NCI-H526 treated with DMSO at 0.1 percent for 48 hours (cell line): ENCODE data around the gene ALDH1A3.
"Not testable (repeated sequence)": the region's sequence is repeated elsewhere in the genome, so short reads cannot be mapped to it uniquely, and the experiment has no call there.

Experiments used
- DNase-seq: peaks from one replicate; lab custom pipeline; 2025; lab: John Stamatoyannopoulos, UW

ALDH1A3 gene

GRCh38 chr15:100879464-100880138 lies at the start of gene ALDH1A3:
Gene ALDH1A3, plus strand, starts transcription at chr15:100879831. Its CDS starts 77 bp downstream, at chr15:100879908.
- no peak for DNase-seq

GRCh38 chr15:100831467-100831866 lies 48.2 kb upstream of the ALDH1A3 start:
- DNase-seq: no peak

GRCh38 chr15:100832149-100832942 lies 47.3 kb upstream of the ALDH1A3 start:
- DNase-seq: no peak

- no peak for DNase-seq
These were observed 45.9 kb upstream of the ALDH1A3 start for GRCh38 chr15:100833417-100834389.

- no peak for DNase-seq
These were observed 44.9 kb upstream of the ALDH1A3 start for GRCh38 chr15:100834731-100835130.

- DNase-seq: no peak
These were observed 44.0 kb upstream of the ALDH1A3 start for GRCh38 chr15:100835636-100836035.

- DNase-seq: no peak
These were observed 43.1 kb upstream of the ALDH1A3 start for GRCh38 chr15:100836501-100836900.

GRCh38 chr15:100841426-100841825 lies 38.2 kb upstream of the ALDH1A3 start:
- no peak for DNase-seq

- no peak for DNase-seq
These were observed 36.6 kb upstream of the ALDH1A3 start for GRCh38 chr15:100842756-100843730.

GRCh38 chr15:100844167-100844566 lies 35.5 kb upstream of the ALDH1A3 start:
- no peak for DNase-seq

GRCh38 chr15:100844778-100845177 lies 34.9 kb upstream of the ALDH1A3 start:
- no peak for DNase-seq

GRCh38 chr15:100847194-100847593 lies 32.4 kb upstream of the ALDH1A3 start:
- DNase-seq: no peak

- peak; percentile 14 for DNase-seq
These were observed 30.4 kb upstream of the ALDH1A3 start for GRCh38 chr15:100849021-100849854.

- no peak for DNase-seq
These were observed 29.8 kb upstream of the ALDH1A3 start for GRCh38 chr15:100849855-100850218.

GRCh38 chr15:100851428-100852015 lies 28.1 kb upstream of the ALDH1A3 start:
- DNase-seq: not testable (repeated sequence)

- DNase-seq: no peak
These were observed 27.0 kb upstream of the ALDH1A3 start for GRCh38 chr15:100852630-100853029.

- DNase-seq: no peak
These were observed 25.8 kb upstream of the ALDH1A3 start for GRCh38 chr15:100853676-100854440.

GRCh38 chr15:100856867-100857266 lies 22.8 kb upstream of the ALDH1A3 start:
- DNase-seq: no peak

GRCh38 chr15:100858294-100858693 lies 21.3 kb upstream of the ALDH1A3 start:
- no peak for DNase-seq
